ENCODE measurements around the gene SUN2. TPM values are rescaled to one million over a fixed set of nuclear protein-coding genes. Genes with fewer than 3 reads are reported as not detected.

The SUN2 gene
- total and polyA plus RNA-seq, 9 of the 15 experiments (the other 6 are each of a cell fraction or from before 2014, with no cell fraction given), result 0.11 to 42.6 (median 16.7) TPM

DNA sequence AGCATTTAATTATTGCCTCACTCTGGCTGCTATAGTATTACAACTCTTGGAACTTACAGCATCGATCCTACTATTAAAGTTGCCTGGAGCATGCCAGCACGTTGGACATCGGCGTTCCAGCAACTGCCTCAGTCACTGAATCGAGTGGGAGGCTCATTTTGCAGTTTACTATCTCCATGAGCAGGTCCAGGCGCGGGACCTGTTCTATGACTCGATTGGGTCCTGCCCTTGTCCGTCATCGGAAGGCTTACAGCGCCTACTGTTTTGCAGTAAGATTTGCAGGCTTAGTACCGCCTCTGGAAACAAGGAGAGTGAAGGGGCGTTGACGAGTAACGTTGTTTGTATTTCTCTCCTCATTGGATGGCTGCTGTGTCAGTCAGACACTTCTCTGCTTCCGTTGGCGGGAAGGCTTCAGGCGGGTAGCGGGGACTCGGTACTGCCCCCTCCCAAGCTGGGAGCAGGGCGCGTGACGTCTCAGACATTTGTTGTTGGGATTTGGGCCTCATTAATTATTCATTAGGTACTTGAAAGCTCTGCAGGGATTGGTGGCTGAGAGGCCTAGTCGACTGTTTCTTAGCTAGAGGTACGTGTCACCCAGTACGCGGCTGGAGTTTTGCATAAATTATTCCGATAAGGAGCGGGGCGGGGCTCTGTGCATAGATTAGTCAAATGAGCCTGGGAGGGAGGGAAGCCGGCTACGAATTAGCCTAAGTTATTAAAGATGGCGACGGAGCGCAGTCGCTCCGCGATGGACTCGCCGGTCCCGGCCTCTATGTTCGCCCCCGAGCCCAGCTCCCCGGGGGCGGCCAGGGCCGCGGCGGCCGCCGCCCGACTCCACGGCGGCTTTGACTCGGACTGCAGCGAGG lies 50.3 kb downstream of the SUN2 start, which contains the start of gene GTPBP1 (continued):
- TF ChIP-seq, protein P1, sequence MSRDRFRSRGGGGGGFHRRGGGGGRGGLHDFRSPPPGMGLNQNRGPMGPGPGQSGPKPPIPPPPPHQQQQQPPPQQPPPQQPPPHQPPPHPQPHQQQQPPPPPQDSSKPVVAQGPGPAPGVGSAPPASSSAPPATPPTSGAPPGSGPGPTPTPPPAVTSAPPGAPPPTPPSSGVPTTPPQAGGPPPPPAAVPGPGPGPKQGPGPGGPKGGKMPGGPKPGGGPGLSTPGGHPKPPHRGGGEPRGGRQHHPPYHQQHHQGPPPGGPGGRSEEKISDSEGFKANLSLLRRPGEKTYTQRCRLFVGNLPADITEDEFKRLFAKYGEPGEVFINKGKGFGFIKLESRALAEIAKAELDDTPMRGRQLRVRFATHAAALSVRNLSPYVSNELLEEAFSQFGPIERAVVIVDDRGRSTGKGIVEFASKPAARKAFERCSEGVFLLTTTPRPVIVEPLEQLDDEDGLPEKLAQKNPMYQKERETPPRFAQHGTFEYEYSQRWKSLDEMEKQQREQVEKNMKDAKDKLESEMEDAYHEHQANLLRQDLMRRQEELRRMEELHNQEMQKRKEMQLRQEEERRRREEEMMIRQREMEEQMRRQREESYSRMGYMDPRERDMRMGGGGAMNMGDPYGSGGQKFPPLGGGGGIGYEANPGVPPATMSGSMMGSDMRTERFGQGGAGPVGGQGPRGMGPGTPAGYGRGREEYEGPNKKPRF (IDR thresholded peaks at IDR 0.05; ENCODE audit: low read depth, low read length), result no peak
- no peak for TF ChIP-seq ZNF778 (CRISPR knock-in tag; IDR thresholded peaks at IDR 0.05)
- TF ChIP-seq, protein P2, sequence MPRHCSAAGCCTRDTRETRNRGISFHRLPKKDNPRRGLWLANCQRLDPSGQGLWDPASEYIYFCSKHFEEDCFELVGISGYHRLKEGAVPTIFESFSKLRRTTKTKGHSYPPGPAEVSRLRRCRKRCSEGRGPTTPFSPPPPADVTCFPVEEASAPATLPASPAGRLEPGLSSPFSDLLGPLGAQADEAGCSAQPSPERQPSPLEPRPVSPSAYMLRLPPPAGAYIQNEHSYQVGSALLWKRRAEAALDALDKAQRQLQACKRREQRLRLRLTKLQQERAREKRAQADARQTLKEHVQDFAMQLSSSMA (CRISPR knock-in tag; IDR thresholded peaks at IDR 0.05), result no peak
- no peak for TF ChIP-seq NFXL1 (CRISPR knock-in tag; IDR thresholded peaks at IDR 0.05)
- no peak for TF ChIP-seq ZNF717 (CRISPR knock-in tag; IDR thresholded peaks at IDR 0.05)
- TF ChIP-seq TRIM28 (IDR thresholded peaks at IDR 0.05), result no peak
- peak; percentile 66 for TF ChIP-seq POLR2B (IDR thresholded peaks at IDR 0.05; ENCODE audit: low read depth, partially characterized antibody)
- no peak for TF ChIP-seq POLR2AphosphoS2 (IDR thresholded peaks at IDR 0.05; ENCODE audit: low read length)
- TF ChIP-seq COPS2 (conservative IDR thresholded peaks at IDR 0.05), result no peak
- no peak for TF ChIP-seq KLF10 (CRISPR knock-in tag; IDR thresholded peaks at IDR 0.05)
- no peak for TF ChIP-seq RHOXF2B (CRISPR knock-in tag; conservative IDR thresholded peaks at IDR 0.05)
- peak; percentile 38; the same call in 1 of the 2 replicates for TF ChIP-seq TEAD4 (IDR thresholded peaks at IDR 0.05; ENCODE audit: low read length)
- no peak for TF ChIP-seq TEAD4 (CRISPR knock-in tag; IDR thresholded peaks at IDR 0.05; ENCODE audit: borderline replicate concordance)
- peak; percentile 55 for TF ChIP-seq C11orf30 (IDR thresholded peaks at IDR 0.05; ENCODE audit: low read depth)
- peak; percentile 75 for TF ChIP-seq KDM5B (IDR thresholded peaks at IDR 0.05; ENCODE audit: insufficient replicate concordance, low read depth, low read length)
- no peak for TF ChIP-seq BMI1 (IDR thresholded peaks at IDR 0.05; ENCODE audit: low read length)
- TF ChIP-seq, protein P3, sequence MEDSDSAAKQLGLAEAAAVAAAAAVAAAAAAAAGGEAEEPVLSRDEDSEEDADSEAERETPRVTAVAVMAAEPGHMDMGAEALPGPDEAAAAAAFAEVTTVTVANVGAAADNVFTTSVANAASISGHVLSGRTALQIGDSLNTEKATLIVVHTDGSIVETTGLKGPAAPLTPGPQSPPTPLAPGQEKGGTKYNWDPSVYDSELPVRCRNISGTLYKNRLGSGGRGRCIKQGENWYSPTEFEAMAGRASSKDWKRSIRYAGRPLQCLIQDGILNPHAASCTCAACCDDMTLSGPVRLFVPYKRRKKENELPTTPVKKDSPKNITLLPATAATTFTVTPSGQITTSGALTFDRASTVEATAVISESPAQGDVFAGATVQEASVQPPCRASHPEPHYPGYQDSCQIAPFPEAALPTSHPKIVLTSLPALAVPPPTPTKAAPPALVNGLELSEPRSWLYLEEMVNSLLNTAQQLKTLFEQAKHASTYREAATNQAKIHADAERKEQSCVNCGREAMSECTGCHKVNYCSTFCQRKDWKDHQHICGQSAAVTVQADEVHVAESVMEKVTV (CRISPR knock-in tag; IDR thresholded peaks at IDR 0.05), result no peak
- TF ChIP-seq PHF21A (IDR thresholded peaks at IDR 0.05; ENCODE audit: borderline replicate concordance, low read depth), result no peak
- TF ChIP-seq SAFB2 (IDR thresholded peaks at IDR 0.05; ENCODE audit: borderline replicate concordance, low read depth, low read length, severe bottlenecking), result no peak
- peak; percentile 66; the same call in 1 of the 2 replicates for TF ChIP-seq MTA3 (IDR thresholded peaks at IDR 0.05; ENCODE audit: borderline replicate concordance)
- no peak for TF ChIP-seq RBM15 (IDR thresholded peaks at IDR 0.05; ENCODE audit: insufficient read depth, low read length)
- TF ChIP-seq MECOM (CRISPR knock-in tag; IDR thresholded peaks at IDR 0.05), result no peak
- TF ChIP-seq, protein P4, sequence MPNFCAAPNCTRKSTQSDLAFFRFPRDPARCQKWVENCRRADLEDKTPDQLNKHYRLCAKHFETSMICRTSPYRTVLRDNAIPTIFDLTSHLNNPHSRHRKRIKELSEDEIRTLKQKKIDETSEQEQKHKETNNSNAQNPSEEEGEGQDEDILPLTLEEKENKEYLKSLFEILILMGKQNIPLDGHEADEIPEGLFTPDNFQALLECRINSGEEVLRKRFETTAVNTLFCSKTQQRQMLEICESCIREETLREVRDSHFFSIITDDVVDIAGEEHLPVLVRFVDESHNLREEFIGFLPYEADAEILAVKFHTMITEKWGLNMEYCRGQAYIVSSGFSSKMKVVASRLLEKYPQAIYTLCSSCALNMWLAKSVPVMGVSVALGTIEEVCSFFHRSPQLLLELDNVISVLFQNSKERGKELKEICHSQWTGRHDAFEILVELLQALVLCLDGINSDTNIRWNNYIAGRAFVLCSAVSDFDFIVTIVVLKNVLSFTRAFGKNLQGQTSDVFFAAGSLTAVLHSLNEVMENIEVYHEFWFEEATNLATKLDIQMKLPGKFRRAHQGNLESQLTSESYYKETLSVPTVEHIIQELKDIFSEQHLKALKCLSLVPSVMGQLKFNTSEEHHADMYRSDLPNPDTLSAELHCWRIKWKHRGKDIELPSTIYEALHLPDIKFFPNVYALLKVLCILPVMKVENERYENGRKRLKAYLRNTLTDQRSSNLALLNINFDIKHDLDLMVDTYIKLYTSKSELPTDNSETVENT (CRISPR knock-in tag; IDR thresholded peaks at IDR 0.05), result no peak; the same call in 1 of the 2 replicates
